Measurements from ENCODE around the gene ACSL4. TPM values are rescaled to one million over a fixed set of nuclear protein-coding genes. Genes with fewer than 3 reads are reported as not detected.
A peak's percentile ranks its signal among the peaks of the same experiment; 100 is the strongest.
"Not testable (repeated sequence)": the region's sequence is repeated elsewhere in the genome, so short reads cannot be mapped to it uniquely, and the experiment has no call there.

Gene ACSL4
- total and polyA plus RNA-seq, 9 of the 15 experiments (the other 6 are each of a cell fraction or from before 2014, with no cell fraction given): 9.8 to 35.1 (median 25.5) TPM

DNA sequence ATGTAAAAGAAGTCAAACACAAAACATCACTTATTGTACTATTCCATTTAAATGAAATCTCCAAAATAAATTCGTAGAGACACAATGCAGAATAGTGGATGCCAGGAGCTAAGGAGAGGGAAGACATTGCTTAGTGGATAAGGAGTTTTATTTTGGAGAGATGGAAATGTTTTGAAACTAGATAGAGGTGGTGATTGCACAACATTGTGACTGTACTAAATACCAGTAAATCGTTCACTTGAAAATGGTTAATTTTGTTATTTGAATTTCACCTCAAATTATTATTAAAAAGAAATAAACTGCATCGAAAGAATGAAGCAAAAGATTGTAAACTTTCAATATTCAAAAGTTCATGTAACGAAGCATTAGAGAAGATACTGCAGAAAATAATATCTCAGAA is 9.7 kb upstream of the ACSL4 start (continued):
- TF ChIP-seq TBL1XR1 (IDR thresholded peaks at IDR 0.05; ENCODE audit: low read length in 2 of 2): no peak
- TF ChIP-seq, protein P1, sequence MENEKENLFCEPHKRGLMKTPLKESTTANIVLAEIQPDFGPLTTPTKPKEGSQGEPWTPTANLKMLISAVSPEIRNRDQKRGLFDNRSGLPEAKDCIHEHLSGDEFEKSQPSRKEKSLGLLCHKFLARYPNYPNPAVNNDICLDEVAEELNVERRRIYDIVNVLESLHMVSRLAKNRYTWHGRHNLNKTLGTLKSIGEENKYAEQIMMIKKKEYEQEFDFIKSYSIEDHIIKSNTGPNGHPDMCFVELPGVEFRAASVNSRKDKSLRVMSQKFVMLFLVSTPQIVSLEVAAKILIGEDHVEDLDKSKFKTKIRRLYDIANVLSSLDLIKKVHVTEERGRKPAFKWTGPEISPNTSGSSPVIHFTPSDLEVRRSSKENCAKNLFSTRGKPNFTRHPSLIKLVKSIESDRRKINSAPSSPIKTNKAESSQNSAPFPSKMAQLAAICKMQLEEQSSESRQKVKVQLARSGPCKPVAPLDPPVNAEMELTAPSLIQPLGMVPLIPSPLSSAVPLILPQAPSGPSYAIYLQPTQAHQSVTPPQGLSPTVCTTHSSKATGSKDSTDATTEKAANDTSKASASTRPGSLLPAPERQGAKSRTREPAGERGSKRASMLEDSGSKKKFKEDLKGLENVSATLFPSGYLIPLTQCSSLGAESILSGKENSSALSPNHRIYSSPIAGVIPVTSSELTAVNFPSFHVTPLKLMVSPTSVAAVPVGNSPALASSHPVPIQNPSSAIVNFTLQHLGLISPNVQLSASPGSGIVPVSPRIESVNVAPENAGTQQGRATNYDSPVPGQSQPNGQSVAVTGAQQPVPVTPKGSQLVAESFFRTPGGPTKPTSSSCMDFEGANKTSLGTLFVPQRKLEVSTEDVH (IDR thresholded peaks at IDR 0.05; ENCODE audit: low read depth, partially characterized antibody): no peak

GRCh38 chrX:109740896-109741295 is 7.8 kb upstream of the ACSL4 start:
- Histone ChIP-seq H2AFZ (ENCODE audit: low read depth, low read length) (peak overlapping the region; percentile 47; the same call in 1 of the 2 replicates), H3K4me2 (ENCODE audit: insufficient read depth, low read length) (peak overlapping the region; percentile 34; the same call in 1 of the 2 replicates)
- H3K27ac ChIP-seq (ENCODE audit: extremely low read depth, low read depth, low read length); BruUV-seq (replicated peaks); H3K79me2 ChIP-seq (ENCODE audit: control insufficient read depth, insufficient read depth, low read length); H3K4me3 ChIP-seq; CTCF ChIA-PET (ENCODE audit: low intra/inter-chr PET ratio); H3K9ac ChIP-seq (ENCODE audit: insufficient read depth in 1 of 2, low read depth in 2 of 2, low read length in 2 of 2); H4K20me1 ChIP-seq (replicated peaks; ENCODE audit: control insufficient read depth, insufficient read depth, low read length); H3K9me1 ChIP-seq (ENCODE audit: control insufficient read depth, insufficient read depth, low read length); POLR2A ChIA-PET; FAIRE-seq; intact Hi-C loops (cut with micrococcal nuclease); H3K9me3 ChIP-seq (replicated peaks; ENCODE audit: control insufficient read depth, insufficient read depth, low read depth, low read length); H3K27me3 ChIP-seq (ENCODE audit: control insufficient read depth in 2 of 2, insufficient read depth in 2 of 2, low read length in 2 of 2); DNase-seq (ENCODE audit: extremely low read depth in 1 of 4, low spot score in 3 of 4); H3K4me1 ChIP-seq (replicated peaks in 1 of 2; ENCODE audit: control insufficient read depth in 2 of 2, insufficient read depth in 2 of 2, low read length in 2 of 2); in situ Hi-C loops (cut with MboI); H3K36me3 ChIP-seq (ENCODE audit: control insufficient read depth, insufficient read depth, low read length): not testable (repeated sequence)
- 17% methylated on average over 10 of the region's 11 CpGs for WGBS (ENCODE audit: insufficient coverage, low coverage, missing lambda C conversion rate)
- peak; percentile 32; the same call in 2 of the 3 replicates for ATAC-seq
